Thymus (tissue), 11 donors: ENCODE measurements around the gene FBXO10. TPM values are rescaled to one million over a fixed set of nuclear protein-coding genes. Genes with fewer than 3 reads are reported as not detected.
"Not testable (repeated sequence)": the region's sequence is repeated elsewhere in the genome, so short reads cannot be mapped to it uniquely, and the experiment has no call there.

ENCODE experiments used
- DNase-seq, 9 donors: peaks; one replicate each; pipeline ENCODE4 v3.0.0-alpha.2; 2013; ENCODE audit warnings: low spot score in 9 of 9, low read depth in 6 of 9, missing footprints in 1 of 9
- H3K27ac ChIP-seq, 2 donors: one replicate each; pipeline ENCODE4 v1.5.1; 2013; ENCODE audit warnings: control low read depth in 1 of 2, low read depth in 1 of 2, low read length in 1 of 2, mild to moderate bottlenecking in 1 of 2, moderate library complexity in 1 of 2
- H3K27me3 ChIP-seq, 2 donors: one replicate each; pipeline ENCODE4 v1.5.1; 2013; ENCODE audit warnings: low read length in 1 of 2; ENCODE audit not compliant: control insufficient read depth in 2 of 2, insufficient read depth in 1 of 2
- H3K36me3 ChIP-seq, 2 donors: one replicate each; pipeline ENCODE4 v1.5.1; 2013; ENCODE audit warnings: low read length in 1 of 2, mild to moderate bottlenecking in 1 of 2, moderate library complexity in 1 of 2; ENCODE audit not compliant: control insufficient read depth in 2 of 2, insufficient read depth in 2 of 2
- H3K4me1 ChIP-seq, 2 donors: one replicate each; pipeline ENCODE4 v1.5.1; 2013; ENCODE audit warnings: low read length in 2 of 2; ENCODE audit not compliant: control insufficient read depth in 2 of 2, insufficient read depth in 2 of 2
- H3K4me3 ChIP-seq, 2 donors: one replicate each; pipeline ENCODE4 v1.5.1; 2013; ENCODE audit warnings: low read length in 2 of 2, control low read depth in 1 of 2, mild to moderate bottlenecking in 1 of 2
- H3K9me3 ChIP-seq, 2 donors: one replicate each; pipeline ENCODE4 v1.5.1; 2013; ENCODE audit warnings: low read length in 1 of 2, mild to moderate bottlenecking in 1 of 2; ENCODE audit not compliant: control insufficient read depth in 2 of 2, insufficient read depth in 1 of 2
- WGBS: extraction: QIAGEN DNeasy Blood & Tissue Kit; methylation state at CpG from one replicate; pipeline ENCODE4 v1.1.7; 2013; 5-methylcytosine and 5-hydroxymethylcytosine counted together
- polyA plus RNA-seq: library from polyadenylated mRNA; stranded (reverse); fragments of 200-250 nt; gene quantifications from one replicate; pipeline ENCODE4 v1.2.3, GENCODE V29; 2013
- total RNA-seq: library from RNA; stranded (reverse); fragments of 120-200 nt; gene quantifications from one replicate; pipeline ENCODE4 v1.2.4, GENCODE V29; 2013
- donor health status: healthy.

Gene FBXO10
- total and polyA plus RNA-seq, 2 donors: 2.5 to 3.2 TPM

DNA sequence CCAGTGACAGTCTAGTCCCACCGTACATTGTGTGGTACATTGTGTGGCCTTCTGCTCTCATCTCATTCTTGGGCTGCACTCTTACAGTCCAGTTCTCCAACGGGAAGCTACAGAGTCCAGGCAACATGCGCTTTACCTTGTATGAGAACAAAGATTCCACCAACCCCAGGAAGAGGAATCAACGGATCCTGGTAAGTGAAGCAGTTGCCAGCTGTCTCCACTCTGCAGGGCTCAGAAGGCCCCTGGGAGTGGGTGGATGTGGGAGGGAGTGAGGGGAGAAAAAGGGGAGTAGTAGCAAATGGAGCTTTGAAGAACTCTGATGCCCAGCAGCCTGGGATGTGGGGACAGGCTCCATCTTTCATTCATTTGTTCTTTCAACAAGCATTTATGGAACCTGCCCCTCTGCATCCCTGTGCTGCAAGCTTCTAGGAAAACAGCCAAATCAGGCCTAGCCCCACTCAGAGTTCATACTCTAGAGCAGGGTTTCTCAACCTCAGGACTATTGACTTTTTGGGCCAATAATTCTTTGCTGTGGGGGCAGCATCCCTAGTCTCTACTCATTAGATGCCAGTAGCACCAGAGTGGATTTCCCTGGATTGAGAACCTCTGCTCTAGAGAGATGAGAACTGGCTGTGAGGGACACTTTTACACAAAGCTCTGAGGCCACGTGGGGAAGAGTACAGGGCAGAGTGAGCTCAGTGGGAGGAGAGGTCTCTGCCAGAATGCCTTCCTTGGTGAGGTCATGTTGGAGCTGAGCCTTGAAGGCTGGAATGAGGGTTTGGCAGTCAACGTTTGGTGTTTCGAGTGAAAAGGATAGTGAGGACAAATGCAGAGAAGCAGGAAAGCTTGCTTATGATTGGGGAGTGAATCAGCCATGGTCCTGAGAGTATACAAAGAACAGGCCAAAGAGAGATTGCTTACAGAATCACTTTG lies 89.3 kb downstream of the FBXO10 start:
- Histone ChIP-seq H3K4me1 (peaks cover 10 to 18% of the 10 kb centered on the region in 2 donors), H3K27ac (no peak overlapping the region), H3K27me3 (peaks cover 0 to 1% of the 10 kb centered on the region in 2 donors), H3K36me3 (peaks cover 3 to 11% of the 10 kb centered on the region in 2 donors), H3K9me3 (no peaks in the 10 kb centered on the region), H3K4me3 (peak overlapping the region; percentile 66 to 82)
- WGBS: 58% methylated on average over 7 of the region's 7 CpGs
- DNase-seq: no peak

DNA sequence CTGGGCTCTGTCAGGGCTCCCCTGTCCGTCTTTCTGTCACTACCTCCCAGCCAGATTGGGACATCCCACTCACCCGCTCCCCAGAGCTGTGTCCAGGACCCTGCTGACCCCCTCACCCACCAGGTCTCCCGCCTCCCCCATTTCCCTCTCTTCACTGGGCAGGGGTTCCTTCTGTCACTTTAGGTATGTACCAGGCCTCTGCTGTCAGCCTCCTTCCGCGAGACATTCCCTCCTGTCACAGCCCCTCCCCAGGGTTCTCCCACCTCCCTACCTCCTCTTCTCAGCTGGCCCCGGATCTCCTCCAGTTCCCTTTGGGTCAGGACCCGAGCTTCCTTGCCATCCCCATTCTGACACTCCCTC lies 89.9 kb downstream of the FBXO10 start:
- peaks cover 10 to 18% of the 10 kb centered on the region in 2 donors for H3K4me1 ChIP-seq
- DNase-seq: peak in 1 of 9 donors; percentile 19

DNA sequence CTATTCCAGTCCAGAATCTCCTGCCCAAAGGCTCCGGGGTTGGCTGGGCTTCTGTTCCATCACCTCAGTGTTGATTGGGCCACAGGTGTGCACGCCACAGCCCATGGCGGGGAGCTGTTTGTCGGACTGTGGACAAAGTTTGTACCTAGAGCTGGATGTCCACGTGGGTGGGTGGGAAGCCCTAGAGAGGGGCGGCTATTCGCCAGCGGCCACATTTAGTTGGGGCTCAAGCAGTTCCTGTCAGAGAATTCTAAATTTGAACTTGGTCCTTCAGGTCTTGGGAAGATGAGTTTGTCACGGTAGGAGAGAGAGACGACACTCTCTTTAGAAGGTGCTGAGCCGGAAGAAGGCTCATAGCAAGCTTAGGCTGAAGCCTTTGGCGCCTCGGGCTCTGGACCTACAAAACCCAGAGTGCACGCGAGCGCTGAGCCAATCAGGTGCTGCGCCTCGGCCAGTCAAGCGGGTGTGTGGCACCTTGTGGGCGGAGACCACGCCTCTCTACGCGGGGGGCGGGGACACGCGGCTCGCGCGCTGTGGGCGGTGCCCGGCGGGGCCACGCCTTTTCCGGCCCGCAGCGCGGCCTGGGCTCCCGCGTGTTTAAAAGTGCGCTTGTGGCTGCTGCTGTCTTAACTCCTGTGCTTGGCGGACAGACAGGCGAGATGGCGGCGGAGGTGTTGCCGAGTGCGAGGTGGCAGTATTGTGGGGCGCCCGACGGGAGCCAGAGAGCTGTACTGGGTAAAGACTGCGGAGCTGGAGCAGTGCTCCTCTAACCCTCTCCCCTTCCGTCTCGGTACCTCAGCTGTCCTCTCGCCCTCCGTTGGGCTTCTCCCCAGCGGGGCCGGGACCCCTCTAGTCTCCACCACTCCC lies 90.6 kb downstream of the FBXO10 start, which contains the start of gene POLR1E:
Gene POLR1E, plus strand, starts transcription at position 560 of the 867 bp plus-strand sequence. Its CDS starts 100 bp downstream, at position 660.
- Histone ChIP-seq H3K27ac (peak within 1 kb of the TSS; percentile 37 to 72), H3K4me3 (peak within 1 kb of the TSS; percentile 66 to 82), H3K36me3 (peaks cover 3 to 8% of the 10 kb centered on the region in 2 donors), H3K27me3 (peaks cover 0 to 9% of the 10 kb centered on the region in 2 donors), H3K9me3 (no peaks in the 10 kb centered on the region), H3K4me1 (peaks cover 10 to 18% of the 10 kb centered on the region in 2 donors)
- peak; percentile 87 to 97 (median 94) for DNase-seq
- 5% methylated on average over 56 of the region's 56 CpGs for WGBS

More for the DNA sequence above, 89.9 kb downstream of the FBXO10 start:
- Histone ChIP-seq H3K27ac (peak overlapping the region; percentile 37 to 72), H3K27me3 (peaks cover 0 to 6% of the 10 kb centered on the region in 2 donors), H3K9me3 (no peaks in the 10 kb centered on the region), H3K4me3 (peak overlapping the region; percentile 66 to 82), H3K36me3 (peaks cover 3 to 11% of the 10 kb centered on the region in 2 donors)
- WGBS: 6% methylated on average over 7 of the region's 7 CpGs

DNA sequence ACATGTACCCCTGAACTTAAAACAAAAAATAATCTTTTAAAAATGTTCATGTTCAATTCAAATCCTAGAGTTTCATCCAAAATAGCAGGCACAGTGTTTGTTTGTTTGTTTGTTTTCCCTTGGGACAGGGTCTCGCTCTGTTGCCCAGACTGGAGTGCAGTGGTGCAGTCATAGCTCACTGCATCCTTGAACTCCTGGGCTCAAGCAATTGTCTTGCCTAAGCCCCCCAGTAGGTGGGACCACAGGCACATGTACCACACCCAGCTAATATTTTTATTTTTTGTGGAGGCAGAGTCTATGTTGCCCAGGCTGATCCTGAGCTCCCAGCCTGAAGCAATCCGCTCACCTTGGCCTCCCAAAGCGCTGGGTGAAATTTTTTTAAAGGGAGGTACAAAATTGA lies 95.4 kb downstream of the FBXO10 start:
- no peaks in the 10 kb centered on the region for H3K9me3 ChIP-seq
- no peak overlapping the region for H3K4me3 ChIP-seq
- H3K27me3 ChIP-seq: peaks cover 0 to 12% of the 10 kb centered on the region in 2 donors
- 96% methylated on average over 3 of the region's 3 CpGs for WGBS
- no peak overlapping the region for H3K27ac ChIP-seq
- peaks cover 5 to 7% of the 10 kb centered on the region in 2 donors for H3K4me1 ChIP-seq
- H3K36me3 ChIP-seq: no peaks in the 10 kb centered on the region
- DNase-seq: no peak

DNA sequence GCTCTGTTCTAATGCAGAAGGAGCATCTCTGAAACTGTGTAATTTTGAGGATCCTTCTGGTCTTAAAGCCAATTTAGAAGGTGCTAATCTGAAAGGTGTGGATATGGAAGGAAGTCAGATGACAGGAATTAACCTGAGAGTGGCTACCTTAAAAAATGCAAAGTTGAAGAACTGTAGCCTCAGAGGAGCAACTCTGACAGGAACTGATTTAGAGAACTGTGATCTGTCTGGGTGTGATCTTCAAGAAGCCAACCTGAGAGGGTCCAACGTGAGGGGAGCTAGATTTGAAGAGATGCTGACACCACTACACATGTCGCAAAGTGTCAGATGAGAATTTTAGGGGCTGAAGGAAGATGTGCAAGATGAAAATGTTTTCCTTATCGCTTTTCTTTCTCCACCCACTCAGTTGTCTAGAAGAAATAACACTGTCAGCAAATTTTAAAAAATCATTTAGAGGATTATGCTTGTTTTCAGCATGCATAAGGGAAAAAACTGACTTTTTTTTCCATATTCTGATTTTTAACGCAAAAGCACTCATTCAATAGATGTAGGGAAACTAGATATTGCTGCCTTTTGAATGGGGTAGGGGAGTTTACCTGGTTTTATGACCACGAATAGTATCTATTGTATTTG lies 98.1 kb downstream of the FBXO10 start:
- not testable (repeated sequence) for DNase-seq, H3K4me3 ChIP-seq, H3K9me3 ChIP-seq, H3K27ac ChIP-seq, H3K36me3 ChIP-seq, H3K4me1 ChIP-seq
- peaks cover 0 to 12% of the 10 kb centered on the region in 2 donors for H3K27me3 ChIP-seq
- WGBS: 76% methylated on average over 5 of the region's 5 CpGs

DNA sequence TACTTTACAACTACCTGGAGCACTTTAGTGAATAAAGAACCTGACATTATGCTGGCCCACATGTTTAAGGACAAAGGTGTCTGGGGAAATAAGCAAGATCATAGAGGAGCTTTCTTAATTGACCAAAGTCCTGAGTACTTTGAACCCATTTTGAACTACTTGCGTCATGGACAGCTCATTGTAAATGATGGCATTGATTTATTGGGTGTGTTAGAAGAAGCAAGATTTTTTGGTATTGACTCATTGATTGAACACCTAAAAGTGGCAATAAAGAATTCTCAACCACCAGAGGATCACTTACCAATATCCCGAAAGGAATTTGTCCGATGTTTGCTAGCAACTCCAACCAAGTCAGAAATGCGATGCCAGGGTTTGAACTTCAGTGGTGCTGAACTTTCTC lies 98.7 kb downstream of the FBXO10 start:
- H3K4me3 ChIP-seq, DNase-seq, H3K4me1 ChIP-seq, H3K27ac ChIP-seq, H3K9me3 ChIP-seq, H3K36me3 ChIP-seq: not testable (repeated sequence)
- 96% methylated on average over 4 of the region's 4 CpGs for WGBS
- peaks cover 0 to 12% of the 10 kb centered on the region in 2 donors for H3K27me3 ChIP-seq

DNA sequence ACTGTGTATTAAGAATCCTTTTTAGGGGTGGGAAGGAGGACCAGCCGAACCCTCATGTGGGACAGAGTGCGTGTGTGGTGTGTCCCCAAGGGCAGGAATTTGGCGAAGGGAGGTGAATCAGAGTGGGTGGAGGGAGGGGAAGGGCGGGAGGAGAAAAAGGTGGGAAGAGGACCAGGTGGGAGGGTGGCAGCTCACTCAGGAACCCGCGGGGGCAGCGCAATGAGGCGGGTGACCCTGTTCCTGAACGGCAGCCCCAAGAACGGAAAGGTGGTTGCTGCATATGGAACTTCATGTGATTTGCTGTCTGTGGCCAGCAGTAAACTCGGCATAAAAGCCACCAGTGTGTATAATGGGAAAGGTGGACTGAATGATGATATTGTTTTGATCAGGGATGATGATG lies 99.2 kb downstream of the FBXO10 start:
- Histone ChIP-seq H3K27me3 (peaks cover 0 to 11% of the 10 kb centered on the region in 2 donors), H3K27ac (no peak overlapping the region), H3K4me1 (no peaks in the 10 kb centered on the region), H3K36me3 (no peaks in the 10 kb centered on the region), H3K4me3 (no peak overlapping the region), H3K9me3 (peaks cover 0 to 4% of the 10 kb centered on the region in 2 donors)
- whole genome bisulfite sequencing: 81% methylated on average over 11 of the region's 11 CpGs
- no peak for DNase-seq

DNA sequence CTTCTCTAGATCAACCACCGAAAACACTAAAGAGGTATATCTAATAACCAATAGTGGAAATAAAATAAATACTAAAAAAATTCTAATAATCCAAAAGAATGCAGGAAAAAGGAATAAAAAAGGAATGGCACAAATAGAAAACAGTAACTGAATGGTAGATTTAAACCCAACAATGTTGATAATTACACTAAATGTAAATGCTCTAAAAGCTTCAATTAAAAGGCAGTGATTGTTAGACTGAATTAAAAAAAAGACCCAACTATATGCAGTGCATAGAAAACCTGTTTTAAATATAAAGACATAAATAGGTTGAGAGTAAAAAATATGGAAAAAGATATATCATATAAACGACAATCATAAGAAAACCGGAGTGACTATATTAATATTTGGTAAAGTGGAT lies 101.7 kb downstream of the FBXO10 start:
- H3K4me1 ChIP-seq: no peaks in the 10 kb centered on the region
- no peak overlapping the region for H3K27ac ChIP-seq
- no peaks in the 10 kb centered on the region for H3K36me3 ChIP-seq
- DNase-seq: no peak
- H3K4me3 ChIP-seq: no peak overlapping the region
- peaks cover 0 to 4% of the 10 kb centered on the region in 2 donors for H3K9me3 ChIP-seq
- peaks cover 0 to 2% of the 10 kb centered on the region in 2 donors for H3K27me3 ChIP-seq
- WGBS: 81% methylated on average over 3 of the region's 3 CpGs
